GM18517 (cell line): Measurements from ENCODE around the gene EXOG.

ENCODE experiments used
- ATAC-seq: cut with Tn5 transposase; IDR thresholded peaks from one replicate; pipeline ENCODE4 v1.9.1; 2021; ENCODE audit warnings: mild to moderate bottlenecking, moderate library complexity; ENCODE audit not compliant: unreplicated experiment

The EXOG gene

DNA sequence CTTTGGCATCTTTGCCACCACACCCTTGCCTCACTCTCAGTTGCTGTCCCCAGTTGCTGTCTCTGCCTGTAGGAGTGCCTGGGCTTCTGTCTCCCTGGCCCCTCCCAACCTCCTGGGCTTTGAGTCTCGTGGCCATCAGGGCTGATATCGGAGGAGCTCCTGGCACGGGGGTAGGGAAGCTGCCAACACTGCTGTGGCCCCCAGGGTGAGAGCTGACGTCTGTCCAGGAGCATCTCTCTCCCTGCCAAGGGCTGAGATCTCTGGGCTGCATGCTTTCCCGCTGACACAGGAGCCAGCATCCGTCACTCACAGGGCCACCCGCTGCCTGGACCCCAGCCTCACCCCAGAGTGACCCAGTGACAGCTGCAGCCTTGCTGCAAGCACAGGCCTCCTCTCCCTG, 47.4 kb downstream of the EXOG start:
- ATAC-seq = no peak

DNA sequence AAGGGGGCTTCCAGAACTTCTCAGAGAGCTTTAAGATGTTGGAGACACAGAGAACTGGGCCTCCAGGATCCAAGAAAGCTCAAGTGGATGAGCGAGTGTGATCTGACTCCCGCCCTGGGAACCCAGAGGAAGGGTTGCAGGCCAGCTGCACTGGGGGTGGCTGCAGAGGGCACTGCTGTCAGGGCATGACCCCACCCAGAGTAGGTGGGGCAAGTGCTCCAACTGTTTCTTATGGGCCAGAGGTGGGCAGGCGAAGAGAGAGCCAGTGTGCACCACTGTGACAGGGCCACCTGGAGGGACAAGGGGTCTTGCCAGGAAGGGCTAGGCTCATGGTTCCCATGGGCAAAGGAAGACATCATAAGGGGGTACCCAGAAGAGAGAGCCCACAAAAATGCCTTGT, 48.8 kb downstream of the EXOG start:
- no peak for ATAC-seq

DNA sequence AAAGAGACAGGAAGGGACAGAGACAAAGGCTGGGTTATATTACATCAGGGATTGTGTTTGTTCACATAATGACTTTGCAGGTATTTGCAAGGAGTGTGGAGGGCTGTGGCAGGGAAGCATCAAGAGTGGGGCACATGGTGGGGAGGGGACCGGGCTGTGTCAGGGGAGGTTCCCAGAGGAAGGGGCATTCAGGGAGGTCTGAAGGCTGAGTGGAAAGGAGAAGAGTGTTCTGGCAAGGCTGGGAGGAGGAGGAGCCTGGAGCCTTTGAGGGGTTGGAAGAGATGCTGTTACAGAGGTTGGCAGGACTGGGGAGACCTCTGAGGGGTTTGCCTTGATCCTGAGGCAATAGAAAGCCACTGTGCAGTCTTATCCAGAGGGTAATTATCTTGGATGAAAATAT, 49.4 kb downstream of the EXOG start:
- no peak for ATAC-seq

DNA sequence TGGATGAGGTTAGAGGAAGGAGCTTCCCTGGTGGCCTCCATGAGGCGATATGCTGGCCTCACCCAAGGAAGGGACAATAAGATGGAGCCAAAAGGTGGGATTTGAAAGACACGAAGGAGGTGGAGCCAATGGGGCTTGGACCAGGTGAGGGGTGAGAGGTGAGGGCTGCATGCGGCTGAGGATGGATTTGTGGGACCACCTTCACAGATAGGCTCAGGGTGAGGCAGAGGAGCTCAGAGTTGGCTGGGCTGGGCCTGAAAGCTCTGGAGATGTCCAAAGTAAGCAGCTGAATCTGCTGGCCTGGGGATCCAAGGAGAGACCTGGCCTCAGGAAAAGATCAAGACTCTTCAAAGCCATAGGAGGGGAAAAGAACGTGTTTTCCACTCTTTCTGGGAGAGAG, 49.8 kb downstream of the EXOG start:
- ATAC-seq = no peak

DNA sequence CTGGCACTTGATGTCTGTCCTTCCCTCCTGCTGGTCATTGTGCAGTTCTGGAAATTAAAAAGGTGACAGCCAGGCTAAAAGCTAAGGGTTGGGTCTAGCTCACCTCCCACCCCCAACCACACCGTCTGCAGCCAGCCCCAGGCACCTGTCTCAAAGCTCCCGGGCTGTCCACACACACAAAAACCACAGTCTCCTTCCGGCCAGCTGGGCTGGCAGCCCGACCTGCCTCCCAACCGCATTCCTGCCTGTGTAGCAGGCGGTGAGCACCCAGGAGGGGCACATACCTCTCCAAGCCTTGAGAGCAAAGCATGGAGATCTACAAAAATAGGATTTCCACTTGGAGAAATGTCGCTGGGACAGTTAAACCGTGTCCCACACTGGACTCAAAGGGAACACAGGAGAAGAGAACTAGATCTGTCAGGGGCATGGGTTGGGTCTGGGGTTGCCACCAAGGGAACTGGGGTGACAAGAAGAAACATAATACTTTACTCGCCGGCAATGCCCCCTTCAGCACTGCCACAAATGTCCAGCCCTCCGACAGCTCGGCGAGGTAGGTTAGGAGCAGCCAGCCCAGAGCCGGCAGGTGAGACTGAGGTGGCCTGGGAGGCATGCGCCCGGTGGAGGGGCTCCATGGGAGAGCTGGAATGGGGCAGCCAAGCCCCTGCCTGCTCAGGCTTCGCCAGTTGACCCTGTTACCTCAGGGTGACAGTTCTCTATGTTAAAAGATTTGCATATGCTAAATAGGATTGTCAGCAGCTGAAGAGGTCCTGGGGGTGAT, 52.2 kb downstream of the EXOG start:
- no peak for ATAC-seq

DNA sequence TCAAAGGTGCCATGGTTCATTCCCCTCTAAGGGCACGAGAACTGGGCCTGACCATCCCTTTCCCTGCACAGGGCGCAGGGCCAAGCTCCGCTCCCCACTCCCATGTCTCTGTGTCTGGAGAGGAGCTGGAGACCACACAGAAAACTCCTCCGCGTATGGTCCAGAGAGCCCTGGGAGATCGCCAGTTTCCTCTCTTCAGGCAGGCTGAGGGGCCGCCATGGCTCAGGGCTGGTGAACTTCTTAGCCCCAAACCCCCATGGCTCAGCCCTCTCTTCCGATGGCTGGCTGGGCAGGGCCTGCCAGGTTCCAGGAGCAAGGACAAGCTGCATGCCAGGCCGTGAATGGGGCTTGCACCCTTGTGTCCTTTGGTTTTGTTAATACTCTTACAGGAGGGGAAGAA, 52.9 kb downstream of the EXOG start:
- ATAC-seq = no peak

DNA sequence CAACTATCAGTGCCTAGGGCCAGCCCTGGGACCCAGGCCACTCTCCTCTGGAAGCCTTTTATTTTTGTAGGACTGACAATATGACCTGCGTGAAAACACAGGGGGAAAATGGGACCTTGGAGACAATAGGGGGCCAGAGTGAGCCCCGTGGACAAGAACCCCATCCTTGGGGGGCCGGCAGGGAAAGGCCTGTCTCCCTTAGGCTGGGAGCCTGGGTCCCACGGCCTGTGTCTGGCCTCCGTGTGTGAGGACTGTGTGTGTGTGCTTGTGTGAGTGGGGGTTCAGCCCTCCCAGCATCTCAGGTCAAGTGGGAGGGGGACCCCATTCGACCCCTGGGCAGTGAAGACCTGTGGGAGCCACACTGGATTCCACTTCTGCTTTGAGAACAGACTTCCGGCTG, 53.3 kb downstream of the EXOG start:
- no peak for ATAC-seq

DNA sequence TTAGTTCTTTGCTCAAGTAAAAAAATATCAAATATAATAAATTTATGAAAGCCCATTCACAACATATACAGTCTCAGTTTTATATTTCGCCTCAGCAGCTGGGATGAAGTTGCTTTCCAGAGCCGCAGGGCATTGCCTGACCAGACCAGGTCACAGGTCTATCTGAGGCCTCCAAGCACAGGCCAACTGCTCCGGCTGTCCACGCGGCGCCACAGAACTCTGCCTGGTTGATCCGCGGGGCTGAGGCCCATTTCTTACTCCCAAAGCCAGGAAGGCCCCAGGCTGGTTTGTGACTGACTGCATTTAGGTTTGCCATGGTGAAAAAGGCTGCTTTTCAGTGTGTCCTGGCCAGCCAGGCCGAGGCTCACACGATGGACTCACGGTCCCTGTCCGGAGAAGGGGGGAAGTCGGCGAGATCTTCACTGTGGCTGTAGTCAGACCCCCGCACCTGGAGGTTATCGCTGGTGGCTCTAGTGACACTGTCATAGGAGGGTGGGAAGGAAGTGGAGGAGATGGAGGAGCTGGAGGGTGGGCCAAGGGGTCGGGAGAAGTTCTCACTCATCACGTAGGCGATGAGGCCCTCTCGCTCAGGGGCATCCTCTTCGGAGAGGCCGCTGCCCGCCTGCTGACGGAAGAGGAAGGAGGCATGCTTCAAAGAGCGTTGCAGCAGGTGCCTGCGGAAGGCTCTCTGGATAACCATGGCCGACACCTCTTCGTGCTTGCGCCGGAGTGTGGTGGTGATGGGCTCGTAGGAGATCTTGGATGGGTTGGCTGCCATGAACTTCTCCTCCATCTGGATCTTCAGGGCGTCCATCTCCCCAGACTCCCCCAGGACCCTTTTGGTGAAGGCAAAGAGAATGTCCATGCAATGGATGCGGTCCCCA, 54.1 kb downstream of the EXOG start:
- ATAC-seq = no peak

DNA sequence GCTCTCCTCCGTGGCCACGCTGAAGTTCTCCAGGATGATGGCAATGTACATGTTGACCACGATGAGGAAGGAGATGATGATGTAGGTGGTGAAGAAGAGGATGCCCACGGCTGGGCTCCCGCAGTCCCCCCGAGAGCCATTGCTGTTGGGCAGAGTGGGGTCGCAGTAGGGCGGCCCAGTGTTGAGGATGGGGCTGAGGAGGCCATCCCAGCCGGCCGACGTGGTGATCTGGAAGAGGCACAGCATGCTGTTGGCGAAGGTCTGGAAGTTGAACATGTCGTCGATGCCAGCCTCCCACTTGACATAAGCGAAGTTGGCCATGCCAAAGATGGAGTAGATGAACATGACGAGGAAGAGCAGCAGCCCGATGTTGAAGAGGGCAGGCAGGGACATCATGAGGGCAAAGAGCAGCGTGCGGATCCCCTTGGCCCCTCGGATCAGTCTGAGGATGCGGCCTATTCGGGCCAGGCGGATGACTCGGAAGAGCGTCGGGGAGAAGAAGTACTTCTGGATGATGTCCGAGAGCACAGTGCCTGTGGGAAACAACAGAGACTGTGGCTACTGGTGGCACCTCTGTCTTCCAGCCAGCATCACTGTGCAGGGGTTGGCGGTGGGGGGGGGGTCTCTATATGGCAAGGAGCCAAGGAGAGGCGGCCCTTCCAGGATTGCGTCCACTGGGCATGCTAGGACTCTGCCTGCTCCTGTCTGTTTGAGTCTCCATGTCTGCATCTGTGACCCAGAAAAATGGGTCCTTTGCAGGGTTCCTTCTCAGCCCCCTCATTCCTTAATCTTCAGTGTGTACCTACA, 55.1 kb downstream of the EXOG start:
- ATAC-seq = no peak

DNA sequence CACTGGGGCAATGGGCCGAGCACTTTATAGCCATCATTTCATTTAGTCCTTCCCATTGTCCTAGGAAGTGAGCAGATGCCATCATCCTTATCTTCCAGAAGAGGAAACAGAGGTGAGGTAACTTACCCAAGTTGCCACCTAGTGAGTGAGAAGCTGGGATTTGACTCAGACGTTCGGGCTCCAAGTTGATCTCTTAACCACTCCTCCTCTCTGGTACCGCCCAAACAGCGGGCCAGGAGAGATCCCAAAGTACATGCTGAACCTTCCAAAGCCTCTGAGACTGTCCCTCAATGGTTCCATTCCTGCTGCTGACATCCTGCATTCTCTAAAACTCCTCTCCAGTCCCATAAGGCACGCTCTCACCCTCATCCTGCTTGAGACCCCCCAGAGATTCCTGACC, 56.2 kb downstream of the EXOG start:
- ATAC-seq = no peak

DNA sequence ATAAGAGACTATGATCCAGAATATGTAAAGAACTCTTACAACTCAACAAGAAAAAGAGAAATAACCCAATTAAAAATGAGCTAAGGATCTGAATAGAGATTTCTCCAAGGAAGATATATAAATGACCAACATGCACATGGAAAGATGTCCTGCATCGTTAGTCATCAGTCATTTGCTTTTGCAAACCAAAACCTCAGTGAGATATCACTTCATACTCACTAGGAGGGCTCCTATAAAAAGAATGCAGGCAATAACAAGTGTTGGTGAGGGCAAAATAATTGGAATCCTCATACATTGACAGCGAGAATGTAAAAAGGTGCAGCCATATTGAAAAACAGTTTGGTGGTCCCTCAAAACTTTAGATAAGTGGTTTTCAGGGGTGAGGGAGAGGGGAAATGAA, 56.9 kb downstream of the EXOG start:
- ATAC-seq = no peak

DNA sequence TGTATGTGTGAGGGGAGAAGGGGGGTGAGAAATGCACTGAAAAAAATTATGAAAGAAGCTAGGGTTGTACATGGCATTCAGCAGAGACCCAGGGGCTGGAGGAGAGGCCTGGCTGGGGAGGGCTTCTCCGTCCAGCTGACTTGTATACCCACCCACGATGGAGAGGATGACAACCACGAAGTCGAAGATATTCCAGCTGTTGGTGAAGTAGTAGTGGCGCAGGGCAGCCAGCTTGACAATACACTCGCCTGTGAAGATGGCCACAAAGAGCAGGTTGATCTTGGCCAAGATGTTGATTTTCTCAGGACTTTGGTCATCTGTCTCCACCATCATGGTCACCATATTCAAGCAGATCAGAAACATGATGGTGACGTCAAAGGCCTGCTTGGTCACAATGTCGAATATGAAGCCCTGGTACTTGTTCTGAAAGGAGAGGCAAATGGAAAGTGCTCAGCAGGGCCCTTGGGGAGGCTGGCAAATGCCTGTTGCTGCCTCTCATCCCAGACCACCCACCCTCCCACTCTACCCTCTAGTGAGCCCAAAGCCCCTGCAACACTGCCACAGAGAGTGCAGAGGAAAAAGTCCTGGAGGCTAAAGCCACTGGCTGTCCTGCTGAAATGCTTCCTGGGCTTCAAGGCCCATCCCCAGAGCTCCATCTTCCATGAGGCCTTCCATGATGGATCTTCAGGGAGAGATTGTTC, 58.1 kb downstream of the EXOG start:
- no peak for ATAC-seq

DNA sequence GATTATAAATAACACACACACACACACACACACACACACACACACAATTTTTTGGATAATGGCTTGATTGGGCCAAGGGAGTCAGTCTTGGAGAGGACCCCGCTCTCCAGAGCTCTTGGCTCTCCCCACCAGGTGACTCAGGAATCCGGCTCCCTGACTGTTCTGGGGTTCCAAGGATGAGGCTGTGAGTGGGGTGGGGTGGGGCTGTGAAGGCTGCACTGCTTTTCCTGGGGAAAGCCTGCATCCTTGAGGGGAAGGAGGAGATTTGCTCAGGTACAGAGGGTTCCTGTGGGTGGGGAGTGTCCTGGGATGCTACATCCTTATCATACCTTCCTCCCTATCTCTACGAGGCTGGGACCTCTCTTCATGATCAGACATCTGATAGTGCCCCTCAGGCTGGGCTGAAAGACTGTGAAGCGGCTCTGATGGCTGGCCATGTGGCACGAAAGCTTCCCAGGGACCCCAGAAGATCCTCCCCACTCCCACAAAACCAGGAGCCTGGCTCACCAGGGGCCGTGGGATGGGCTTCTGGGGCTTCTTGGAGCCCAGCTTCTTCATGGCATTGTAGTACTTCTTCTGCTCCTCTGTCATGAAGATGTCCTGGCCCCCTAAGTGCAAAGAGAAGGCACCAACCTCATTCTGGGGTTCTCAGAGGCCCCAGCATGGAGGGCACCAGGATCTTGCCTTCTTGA, 59.2 kb downstream of the EXOG start:
- no peak for ATAC-seq

DNA sequence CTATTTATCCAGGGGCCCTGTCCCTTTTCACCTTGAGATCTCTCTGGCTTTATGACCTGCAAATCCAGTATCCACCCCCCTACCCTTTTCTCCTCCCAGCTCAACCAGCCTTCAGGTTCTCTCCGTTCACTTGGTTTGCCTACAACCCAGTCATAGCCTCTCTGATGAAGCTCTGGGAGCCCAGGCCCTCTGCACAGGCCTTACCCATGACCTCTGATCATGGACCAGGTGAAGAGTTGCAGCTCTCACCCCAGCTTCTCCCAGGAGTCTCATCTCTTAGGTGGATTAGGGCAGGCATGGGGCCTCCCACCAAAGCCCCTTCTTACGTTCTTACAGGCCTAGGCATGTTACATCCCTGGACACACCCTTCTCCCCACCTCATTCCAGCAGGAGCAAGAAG, 59.8 kb downstream of the EXOG start:
- no peak for ATAC-seq

DNA sequence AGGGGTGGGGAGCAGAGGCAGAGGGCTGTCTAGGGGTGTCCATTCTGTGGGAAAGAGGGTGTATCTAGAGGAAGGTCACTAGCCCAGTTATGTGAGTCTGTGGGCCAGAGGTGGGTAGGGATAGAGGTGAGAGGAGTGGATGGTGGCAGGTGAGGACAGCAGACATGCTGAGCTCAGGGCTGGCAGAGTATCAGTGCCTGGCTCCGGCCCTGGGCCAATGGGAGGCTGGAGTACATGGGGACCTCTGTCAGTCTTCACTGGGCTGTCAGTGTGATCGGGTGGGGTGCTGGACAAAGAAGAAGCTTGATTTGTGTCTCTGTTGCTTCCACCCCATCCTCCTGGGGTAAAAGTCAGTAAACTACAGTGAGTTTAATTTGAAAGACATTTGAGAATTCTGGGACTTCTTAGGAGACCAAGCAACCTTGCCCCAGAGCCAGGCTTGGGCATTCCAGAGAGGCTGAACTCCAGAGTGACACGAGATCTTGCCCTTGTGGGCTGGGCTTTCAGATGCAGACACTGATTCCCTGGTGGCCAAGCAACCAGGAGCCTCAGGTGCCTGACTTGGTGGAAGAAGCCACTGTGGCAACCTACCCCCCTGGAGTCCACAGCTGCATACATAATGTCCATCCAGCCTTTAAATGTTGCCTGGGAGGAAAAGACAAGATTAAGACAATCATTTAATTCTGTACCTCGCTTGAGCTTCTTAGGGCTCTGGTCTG, 60.7 kb downstream of the EXOG start:
- no peak for ATAC-seq

DNA sequence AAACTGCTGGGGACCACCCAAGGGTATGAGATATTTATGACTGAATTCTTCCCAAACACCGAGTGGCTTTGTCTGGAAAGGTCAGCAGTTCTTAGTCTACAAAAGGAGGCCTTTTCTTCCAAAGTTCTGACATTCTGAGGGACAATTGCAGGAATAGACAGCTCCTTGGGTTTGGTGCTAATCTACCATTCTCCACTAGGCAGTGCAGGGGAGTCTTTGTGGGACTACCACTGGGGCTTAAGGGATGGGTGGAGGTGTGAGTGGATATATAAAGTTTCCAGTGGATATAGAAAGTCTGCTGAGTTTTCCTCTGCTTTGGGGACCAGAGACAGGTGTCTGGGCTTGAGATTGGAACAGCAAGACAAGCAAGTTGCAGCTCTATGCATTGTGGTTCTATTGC, 62.7 kb downstream of the EXOG start:
- ATAC-seq = no peak

DNA sequence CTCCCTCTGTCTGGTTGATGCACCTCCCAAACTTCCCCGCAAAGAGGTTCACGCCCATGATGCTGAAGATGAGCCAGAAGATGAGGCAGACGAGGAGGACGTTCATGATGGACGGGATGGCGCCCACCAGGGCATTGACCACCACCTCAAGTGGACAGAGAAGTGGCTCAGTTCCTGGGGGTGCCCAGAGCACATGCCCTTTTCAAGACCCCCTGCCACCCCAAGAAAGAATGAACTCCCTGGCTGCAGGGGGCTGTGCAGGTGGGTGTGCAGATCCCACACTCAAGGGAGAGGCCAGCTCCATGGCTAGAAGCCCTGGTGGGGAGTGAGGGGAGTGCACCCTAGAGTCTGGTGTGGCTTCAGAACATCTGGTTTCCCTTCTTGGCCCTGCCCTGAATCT, 64.1 kb downstream of the EXOG start:
- ATAC-seq = no peak

DNA sequence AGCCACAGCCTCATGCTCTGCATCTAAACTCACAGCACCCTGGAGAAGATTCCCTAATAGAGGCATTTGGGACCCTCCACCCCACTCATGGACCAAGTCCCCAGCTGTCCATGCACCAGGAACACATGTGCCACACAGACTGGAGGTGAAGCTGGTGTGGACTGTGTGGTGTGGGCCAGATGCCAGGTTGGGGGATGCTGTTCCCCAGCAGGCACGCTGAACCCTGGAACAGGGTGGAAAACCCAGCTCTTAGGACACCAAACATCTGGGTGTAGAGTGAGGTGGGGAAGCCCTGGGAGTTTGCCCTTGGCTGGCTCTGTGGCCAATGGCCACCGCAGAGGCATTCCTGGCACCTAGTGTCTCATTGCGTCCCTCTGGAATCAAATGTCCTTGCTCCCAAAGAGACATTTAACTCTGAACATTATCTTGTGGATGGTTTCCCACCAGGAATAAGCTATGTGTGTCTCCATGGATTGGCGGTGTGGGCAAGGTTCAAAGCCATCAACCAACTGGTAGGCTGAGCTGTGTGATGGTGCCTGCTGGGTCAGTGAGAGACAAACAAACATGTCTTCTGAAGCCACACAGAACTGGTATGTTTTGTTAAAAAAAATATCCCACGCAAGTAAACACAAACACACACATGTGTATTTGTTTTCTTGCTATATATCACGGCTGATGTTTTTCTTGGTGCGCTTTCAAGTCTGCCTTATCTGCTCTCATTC, 65.0 kb downstream of the EXOG start:
- no peak for ATAC-seq
